RWPE2 (cell line): ENCODE data around the gene NEDD4L.
A peak's percentile ranks its signal among the peaks of the same experiment; 100 is the strongest.

Source experiments
- ATAC-seq: fragments of 200-7000 bp; cut with Tn5 transposase; 3 replicates; pipeline ENCODE4 v1.9.1; 2021; ENCODE audit warnings: low read depth
- DNase-seq: peaks from one replicate; pipeline ENCODE4 v3.0.0-alpha.2; 2020; ENCODE audit warnings: low spot score
- H3K27ac ChIP-seq: fragments of 450-650 bp; 2 replicates; pipeline ENCODE4 v1.5.1; 2017; ENCODE audit warnings: mild to moderate bottlenecking; ENCODE audit not compliant: poor library complexity, severe bottlenecking
- H3K27me3 ChIP-seq: fragments of 250-450 bp; sonication (Bioruptor Pico); 2 replicates; pipeline ENCODE4 v1.5.1; 2021; ENCODE audit warnings: mild to moderate bottlenecking, moderate library complexity; ENCODE audit not compliant: insufficient read depth, poor library complexity, severe bottlenecking
- H3K36me3 ChIP-seq: fragments of 250-450 bp; sonication (Bioruptor Pico); 2 replicates; pipeline ENCODE4 v1.5.1; 2020; ENCODE audit warnings: low read depth, mild to moderate bottlenecking, moderate library complexity
- H3K4me1 ChIP-seq: fragments of 250-450 bp; sonication (Bioruptor Pico); 2 replicates; pipeline ENCODE4 v1.5.1; 2021; ENCODE audit warnings: mild to moderate bottlenecking, moderate library complexity; ENCODE audit not compliant: insufficient read depth, poor library complexity, severe bottlenecking
- H3K4me3 ChIP-seq: fragments of 250-450 bp; sonication (Bioruptor Pico); 2 replicates; pipeline ENCODE4 v1.5.1; 2021; ENCODE audit warnings: mild to moderate bottlenecking, moderate library complexity; ENCODE audit not compliant: severe bottlenecking
- H3K9me3 ChIP-seq: fragments of 250-450 bp; sonication (Bioruptor Pico); 2 replicates; pipeline ENCODE4 v1.5.1; 2021; ENCODE audit warnings: mild to moderate bottlenecking, moderate library complexity; ENCODE audit not compliant: severe bottlenecking
- TF ChIP-seq, protein P1 (sequence below): fragments of 450-650 bp; IDR thresholded peaks from one replicate; pipeline ENCODE4 v1.5.1; 2017; ENCODE audit warnings: mild to moderate bottlenecking, moderate library complexity; ENCODE audit not compliant: poor library complexity, severe bottlenecking

NEDD4L gene

GRCh38 chr18:58351776-58352175 lies 307.8 kb downstream of the NEDD4L start:
- TF ChIP-seq, protein P1, sequence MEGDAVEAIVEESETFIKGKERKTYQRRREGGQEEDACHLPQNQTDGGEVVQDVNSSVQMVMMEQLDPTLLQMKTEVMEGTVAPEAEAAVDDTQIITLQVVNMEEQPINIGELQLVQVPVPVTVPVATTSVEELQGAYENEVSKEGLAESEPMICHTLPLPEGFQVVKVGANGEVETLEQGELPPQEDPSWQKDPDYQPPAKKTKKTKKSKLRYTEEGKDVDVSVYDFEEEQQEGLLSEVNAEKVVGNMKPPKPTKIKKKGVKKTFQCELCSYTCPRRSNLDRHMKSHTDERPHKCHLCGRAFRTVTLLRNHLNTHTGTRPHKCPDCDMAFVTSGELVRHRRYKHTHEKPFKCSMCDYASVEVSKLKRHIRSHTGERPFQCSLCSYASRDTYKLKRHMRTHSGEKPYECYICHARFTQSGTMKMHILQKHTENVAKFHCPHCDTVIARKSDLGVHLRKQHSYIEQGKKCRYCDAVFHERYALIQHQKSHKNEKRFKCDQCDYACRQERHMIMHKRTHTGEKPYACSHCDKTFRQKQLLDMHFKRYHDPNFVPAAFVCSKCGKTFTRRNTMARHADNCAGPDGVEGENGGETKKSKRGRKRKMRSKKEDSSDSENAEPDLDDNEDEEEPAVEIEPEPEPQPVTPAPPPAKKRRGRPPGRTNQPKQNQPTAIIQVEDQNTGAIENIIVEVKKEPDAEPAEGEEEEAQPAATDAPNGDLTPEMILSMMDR, result no peak
- no peaks in the 10 kb centered on the region for H3K4me1 ChIP-seq
- H3K27ac ChIP-seq, result no peak overlapping the region
- no peak for ATAC-seq
- H3K9me3 ChIP-seq, result no peaks in the 10 kb centered on the region
- no peaks in the 10 kb centered on the region for H3K27me3 ChIP-seq
- H3K36me3 ChIP-seq, result peaks cover 66% of the 10 kb centered on the region
- no peak overlapping the region for H3K4me3 ChIP-seq
- DNase-seq, result no peak

- Histone ChIP-seq H3K36me3 (peaks cover 80% of the 10 kb centered on the region), H3K9me3 (no peaks in the 10 kb centered on the region), H3K4me3 (no peak overlapping the region), H3K27me3 (no peaks in the 10 kb centered on the region), H3K4me1 (no peaks in the 10 kb centered on the region), H3K27ac (no peak overlapping the region)
- ATAC-seq (no peak), DNase-seq (no peak)
- TF ChIP-seq, protein P1, result no peak
These were observed 309.6 kb downstream of the NEDD4L start for GRCh38 chr18:58353581-58353980.

GRCh38 chr18:58354051-58354450 lies 310.0 kb downstream of the NEDD4L start:
- Histone ChIP-seq H3K4me1 (no peaks in the 10 kb centered on the region), H3K9me3 (no peaks in the 10 kb centered on the region), H3K27ac (peak overlapping the region; percentile 26), H3K27me3 (no peaks in the 10 kb centered on the region), H3K4me3 (no peak overlapping the region), H3K36me3 (peaks cover 80% of the 10 kb centered on the region)
- TF ChIP-seq, protein P1, result no peak
- ATAC-seq (peak; percentile 46; the same call in 2 of the 3 replicates), DNase-seq (no peak)

DNA sequence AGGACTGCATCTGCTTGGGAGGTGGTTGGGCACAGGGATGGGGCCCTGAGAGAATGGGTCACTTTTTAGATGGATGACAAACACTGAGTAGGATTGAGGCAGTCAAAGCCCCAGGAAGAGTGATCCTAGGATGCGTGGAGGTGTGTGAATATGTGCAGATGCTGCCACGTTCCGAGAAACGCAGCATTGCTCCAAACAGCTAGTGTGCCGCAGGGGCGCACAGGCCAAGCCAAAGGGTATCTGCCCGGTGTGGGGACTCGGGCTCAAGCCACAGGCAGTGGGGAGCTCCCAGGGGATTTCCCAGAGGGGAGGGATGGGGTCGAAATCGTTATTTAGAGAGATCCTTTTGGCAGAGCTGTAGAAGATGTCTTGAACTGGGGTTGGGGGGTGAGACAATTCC lies 310.8 kb downstream of the NEDD4L start:
- TF ChIP-seq, protein P1, result no peak
- no peak for DNase-seq
- Histone ChIP-seq H3K27ac (peak overlapping the region; percentile 26), H3K4me3 (no peak overlapping the region), H3K4me1 (peaks cover 5% of the 10 kb centered on the region), H3K36me3 (peaks cover 80% of the 10 kb centered on the region), H3K27me3 (no peaks in the 10 kb centered on the region), H3K9me3 (no peaks in the 10 kb centered on the region)
- ATAC-seq, result peak; percentile 17; the same call in 1 of the 3 replicates

DNA sequence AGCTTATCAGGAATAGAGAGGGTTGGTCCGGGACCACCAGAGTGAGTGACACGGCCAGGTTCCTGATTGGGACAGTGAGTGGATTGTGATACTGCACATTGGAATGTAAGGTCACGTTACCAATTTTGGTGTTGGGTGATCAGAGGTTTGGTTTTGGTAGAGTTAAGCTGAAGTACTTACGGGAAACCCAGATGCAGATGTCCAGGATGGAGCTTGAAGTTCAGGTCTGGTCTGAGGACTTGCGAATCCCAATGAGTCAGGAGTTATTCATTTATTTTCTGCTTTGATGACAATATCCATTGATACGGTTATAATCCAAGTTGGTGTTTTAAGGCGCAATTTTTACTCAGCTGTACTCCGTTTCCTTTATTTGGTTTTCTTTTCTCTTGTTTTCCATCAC lies 311.2 kb downstream of the NEDD4L start:
- peaks cover 80% of the 10 kb centered on the region for H3K36me3 ChIP-seq
- H3K27ac ChIP-seq, result peak overlapping the region; percentile 26
- TF ChIP-seq, protein P1, result no peak
- H3K27me3 ChIP-seq, result no peaks in the 10 kb centered on the region
- H3K4me1 ChIP-seq, result peaks cover 5% of the 10 kb centered on the region
- ATAC-seq, result no peak
- no peak for DNase-seq
- H3K4me3 ChIP-seq, result no peak overlapping the region
- H3K9me3 ChIP-seq, result no peaks in the 10 kb centered on the region
